ENCODE results near the gene CAPNS1.
A peak's percentile ranks its signal among the peaks of the same experiment; 100 is the strongest.

The CAPNS1 gene

GRCh38 chr19:36141039-36141927, 1.4 kb downstream of the CAPNS1 start:
- H3K4me3 ChIP-seq (ENCODE audit: low read depth, low read length), result peak overlapping the region; percentile 86
- TF ChIP-seq CTCF (IDR thresholded peaks at IDR 0.05; ENCODE audit: low read depth, low read length), result no peak

- TF ChIP-seq CTCF (IDR thresholded peaks at IDR 0.05; ENCODE audit: low read depth, low read length), result no peak
- H3K4me3 ChIP-seq (ENCODE audit: low read depth, low read length), result no peak overlapping the region
These were observed 2.2 kb downstream of the CAPNS1 start for GRCh38 chr19:36142046-36142445.

GRCh38 chr19:36142496-36142895, 2.6 kb downstream of the CAPNS1 start:
- H3K4me3 ChIP-seq (ENCODE audit: low read depth, low read length), result no peak overlapping the region
- TF ChIP-seq CTCF (IDR thresholded peaks at IDR 0.05; ENCODE audit: low read depth, low read length), result no peak

GRCh38 chr19:36144624-36145023, 4.8 kb downstream of the CAPNS1 start:
- TF ChIP-seq CTCF (IDR thresholded peaks at IDR 0.05; ENCODE audit: low read depth, low read length), result no peak

GRCh38 chr19:36149673-36150406, 10.0 kb downstream of the CAPNS1 start:
- no peak overlapping the region for H3K4me3 ChIP-seq (ENCODE audit: low read depth, low read length)
- no peak for TF ChIP-seq CTCF (IDR thresholded peaks at IDR 0.05; ENCODE audit: low read depth, low read length)

More at GRCh38 chr19:36144624-36145023, 4.8 kb downstream of the CAPNS1 start:
- H3K4me3 ChIP-seq (ENCODE audit: low read depth, low read length), result no peak overlapping the region

- H3K4me3 ChIP-seq (ENCODE audit: low read depth, low read length), result no peak overlapping the region
- no peak for TF ChIP-seq CTCF (IDR thresholded peaks at IDR 0.05; ENCODE audit: low read depth, low read length)
These were observed 10.7 kb downstream of the CAPNS1 start for GRCh38 chr19:36150586-36150985.

Measured in WI38 (cell line).